ENCODE measurements around the gene BACH1. TPM values are rescaled to one million over a fixed set of nuclear protein-coding genes. Genes with fewer than 3 reads are reported as not detected.
"Not testable (repeated sequence)": the region's sequence is repeated elsewhere in the genome, so short reads cannot be mapped to it uniquely, and the experiment has no call there.

Gene BACH1
- total RNA-seq, 2 experiments from 2014 or later, result 27.3 to 28.2 TPM

- H3K4me3 Mint-ChIP-seq; DNase-seq; ATAC-seq; CTCF ChIA-PET; POLR2A ChIA-PET; intact Hi-C loops (cut with micrococcal nuclease); H3K27me3 Mint-ChIP-seq; H3K27ac Mint-ChIP-seq: not testable (repeated sequence)
- Mint-ChIP-seq H3K36me3 (ENCODE audit: low read depth) (peaks cover 37% of the 10 kb centered on the region), H3K9me3 (peaks cover 18% of the 10 kb centered on the region), H3K4me1 (ENCODE audit: low read depth) (peaks cover 12% of the 10 kb centered on the region)
Measured at GRCh38 chr21:29356810-29357209, 58.1 kb downstream of the BACH1 start.

- ChIA-PET CTCF (interaction anchor here (0.6 to 2.5 kb wide), 4 partner anchors 11 to 490 kb away, joined by 3 to 9 read pairs (median 4); no protein-coding TSS in a partner anchor), POLR2A (no interaction called here)
- no peak for TF ChIP-seq CTCF (IDR thresholded peaks at IDR 0.05)
- Mint-ChIP-seq H3K27ac (no peak overlapping the region), H3K4me3 (no peak overlapping the region), H3K9me3 (peaks cover 7% of the 10 kb centered on the region), H3K27me3 (no peaks in the 10 kb centered on the region), H3K4me1 (ENCODE audit: low read depth) (peaks cover 12% of the 10 kb centered on the region), H3K36me3 (ENCODE audit: low read depth) (peaks cover 28% of the 10 kb centered on the region)
- intact Hi-C loops (cut with micrococcal nuclease), result no loop called here
- DNase-seq, result no peak
- no peak for ATAC-seq
Measured at GRCh38 chr21:29359718-29360117, 61.0 kb downstream of the BACH1 start.

- no peaks in the 10 kb centered on the region for H3K27me3 Mint-ChIP-seq
- CTCF ChIA-PET, result interaction anchor here (0.7 to 2.5 kb wide), 14 partner anchors 10 to 494 kb away, joined by 3 to 16 read pairs (median 3); no protein-coding TSS in a partner anchor
- H3K4me1 Mint-ChIP-seq (ENCODE audit: low read depth), result peaks cover 12% of the 10 kb centered on the region
- POLR2A ChIA-PET, result interaction anchor here (0.6 to 1.5 kb wide), 2 partner anchors 15 to 75 kb away, joined by 3 read pairs; no protein-coding TSS in a partner anchor
- DNase-seq (peak; percentile 23), ATAC-seq (no peak)
- H3K27ac Mint-ChIP-seq, result no peak overlapping the region
- TF ChIP-seq CTCF (IDR thresholded peaks at IDR 0.05), result no peak
- H3K9me3 Mint-ChIP-seq, result no peaks in the 10 kb centered on the region
- intact Hi-C loops (cut with micrococcal nuclease), result no loop called here
- no peak overlapping the region for H3K4me3 Mint-ChIP-seq
- H3K36me3 Mint-ChIP-seq (ENCODE audit: low read depth), result peaks cover 19% of the 10 kb centered on the region
Measured at GRCh38 chr21:29360799-29361765, 62.4 kb downstream of the BACH1 start.

- H3K9me3 Mint-ChIP-seq, result no peaks in the 10 kb centered on the region
- no peak for ATAC-seq
- ChIA-PET CTCF (interaction anchor here (1.2 kb wide), 1 partner anchor 9 kb away, joined by 4 read pairs; no protein-coding TSS in a partner anchor), POLR2A (no interaction called here)
- H3K4me3 Mint-ChIP-seq, result no peak overlapping the region
- no peaks in the 10 kb centered on the region for H3K27me3 Mint-ChIP-seq
- peaks cover 14% of the 10 kb centered on the region for H3K36me3 Mint-ChIP-seq (ENCODE audit: low read depth)
- H3K4me1 Mint-ChIP-seq (ENCODE audit: low read depth), result peaks cover 7% of the 10 kb centered on the region
- intact Hi-C loops (cut with micrococcal nuclease), result no loop called here
- DNase-seq, result no peak
- H3K27ac Mint-ChIP-seq, result no peak overlapping the region
- no peak for TF ChIP-seq CTCF (IDR thresholded peaks at IDR 0.05)
Measured at GRCh38 chr21:29362758-29363157, 64.0 kb downstream of the BACH1 start.

- no peak for DNase-seq
- Mint-ChIP-seq H3K36me3 (ENCODE audit: low read depth) (peaks cover 14% of the 10 kb centered on the region), H3K9me3 (no peaks in the 10 kb centered on the region), H3K4me3 (no peak overlapping the region), H3K27ac (no peak overlapping the region), H3K4me1 (ENCODE audit: low read depth) (peaks cover 2% of the 10 kb centered on the region), H3K27me3 (no peaks in the 10 kb centered on the region)
- intact Hi-C loops (cut with micrococcal nuclease), result no loop called here
- POLR2A ChIA-PET, result interaction anchor here (0.7 kb wide), 1 partner anchor 75 kb away, joined by 3 read pairs; no protein-coding TSS in a partner anchor
- TF ChIP-seq CTCF (IDR thresholded peaks at IDR 0.05), result no peak
- no peak for ATAC-seq
- CTCF ChIA-PET, result interaction anchor here (0.6 to 2.5 kb wide), 6 partner anchors 11 to 276 kb away, joined by 3 to 11 read pairs (median 4); no protein-coding TSS in a partner anchor
Measured at GRCh38 chr21:29365661-29366265, 67.0 kb downstream of the BACH1 start.
